ENCODE results near the gene ARHGAP27. TPM values are rescaled to one million over a fixed set of nuclear protein-coding genes. Genes with fewer than 3 reads are reported as not detected.
"Not testable (repeated sequence)": the region's sequence is repeated elsewhere in the genome, so short reads cannot be mapped to it uniquely, and the experiment has no call there.

ARHGAP27 gene
- total RNA-seq, 1 experiment from 2014 or later, result 0.46 TPM

- no peak for DNase-seq (ENCODE audit: low spot score)
Observed at GRCh38 chr17:45363498-45363897, 69.2 kb downstream of the ARHGAP27 start.

DNA sequence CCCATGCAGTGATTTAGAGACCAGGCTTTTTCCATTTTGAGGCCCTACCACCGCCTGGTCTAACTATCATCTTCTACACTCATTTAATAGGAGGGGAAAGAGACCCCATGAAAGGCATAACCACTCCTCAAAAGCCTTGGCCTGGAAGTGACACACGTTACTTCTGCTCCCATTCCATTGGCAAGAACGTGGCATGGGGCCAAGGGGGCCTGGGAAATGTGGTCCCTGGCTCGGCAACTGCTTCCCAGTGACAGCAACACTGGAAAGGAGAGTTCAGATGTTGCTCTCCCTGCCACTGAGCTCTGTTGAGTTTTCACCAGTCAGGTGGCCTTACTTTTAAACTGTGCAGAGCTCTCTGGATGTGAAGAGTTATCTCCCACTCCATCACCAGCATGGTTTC, 70.7 kb downstream of the ARHGAP27 start:
- DNase-seq (ENCODE audit: low spot score), result no peak

GRCh38 chr17:45361451-45361850, 71.2 kb downstream of the ARHGAP27 start:
- DNase-seq (ENCODE audit: low spot score), result no peak

DNA sequence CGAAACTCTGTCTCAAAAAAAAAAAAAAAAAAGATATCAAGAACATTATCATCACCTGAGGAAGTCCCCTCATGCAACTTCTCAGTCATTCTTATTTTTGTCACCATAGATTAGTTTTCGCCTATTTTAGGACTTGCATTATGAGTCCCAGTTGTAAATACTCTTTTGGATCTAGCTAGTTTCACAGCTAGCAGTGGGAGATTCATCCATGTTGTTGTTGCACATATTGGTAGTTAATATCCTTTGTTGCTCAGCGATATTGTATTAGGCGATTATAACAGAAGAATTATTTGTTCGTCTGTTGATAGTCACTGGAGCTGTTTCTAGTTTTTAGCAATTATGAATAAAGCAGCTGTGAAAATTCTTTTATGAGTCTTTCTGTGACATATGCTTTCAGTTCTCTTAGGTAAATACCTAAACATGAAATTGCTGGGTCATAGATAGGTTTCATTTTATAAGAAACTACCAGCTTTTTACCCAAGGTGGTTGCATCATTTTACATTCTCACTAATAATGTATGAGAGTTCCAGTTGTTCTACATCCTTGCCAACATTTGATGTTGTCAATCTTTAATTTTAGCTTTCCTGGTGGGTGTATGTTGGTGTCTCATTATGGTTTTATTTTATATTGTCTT, 75.2 kb downstream of the ARHGAP27 start:
- DNase-seq (ENCODE audit: low spot score), result no peak

GRCh38 chr17:45355087-45355486, 77.6 kb downstream of the ARHGAP27 start:
- DNase-seq (ENCODE audit: low spot score), result no peak

- DNase-seq (ENCODE audit: low spot score), result no peak
Observed at GRCh38 chr17:45353043-45353442, 79.6 kb downstream of the ARHGAP27 start.

GRCh38 chr17:45351831-45352230, 80.8 kb downstream of the ARHGAP27 start:
- DNase-seq (ENCODE audit: low spot score), result no peak

DNA sequence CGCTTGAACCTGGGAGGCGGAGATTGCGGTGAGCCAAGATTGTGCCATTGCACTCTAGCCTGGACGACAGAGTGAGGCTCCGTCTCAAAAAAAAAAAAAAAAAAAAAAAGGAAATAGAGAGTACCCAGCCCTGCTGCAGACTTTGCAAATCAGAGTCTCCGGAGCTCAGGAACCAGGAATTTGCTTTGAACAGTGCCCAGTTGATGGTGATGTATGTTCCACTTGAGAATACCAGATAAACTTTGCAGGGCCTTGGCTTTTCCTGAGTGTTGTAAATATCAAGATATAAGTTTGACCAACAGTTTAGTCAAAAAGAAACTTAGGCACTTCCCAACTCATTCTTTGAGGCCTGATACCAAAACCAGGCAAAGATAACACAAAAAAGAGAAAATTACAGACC, 85.2 kb downstream of the ARHGAP27 start:
- no peak for DNase-seq (ENCODE audit: low spot score)

DNA sequence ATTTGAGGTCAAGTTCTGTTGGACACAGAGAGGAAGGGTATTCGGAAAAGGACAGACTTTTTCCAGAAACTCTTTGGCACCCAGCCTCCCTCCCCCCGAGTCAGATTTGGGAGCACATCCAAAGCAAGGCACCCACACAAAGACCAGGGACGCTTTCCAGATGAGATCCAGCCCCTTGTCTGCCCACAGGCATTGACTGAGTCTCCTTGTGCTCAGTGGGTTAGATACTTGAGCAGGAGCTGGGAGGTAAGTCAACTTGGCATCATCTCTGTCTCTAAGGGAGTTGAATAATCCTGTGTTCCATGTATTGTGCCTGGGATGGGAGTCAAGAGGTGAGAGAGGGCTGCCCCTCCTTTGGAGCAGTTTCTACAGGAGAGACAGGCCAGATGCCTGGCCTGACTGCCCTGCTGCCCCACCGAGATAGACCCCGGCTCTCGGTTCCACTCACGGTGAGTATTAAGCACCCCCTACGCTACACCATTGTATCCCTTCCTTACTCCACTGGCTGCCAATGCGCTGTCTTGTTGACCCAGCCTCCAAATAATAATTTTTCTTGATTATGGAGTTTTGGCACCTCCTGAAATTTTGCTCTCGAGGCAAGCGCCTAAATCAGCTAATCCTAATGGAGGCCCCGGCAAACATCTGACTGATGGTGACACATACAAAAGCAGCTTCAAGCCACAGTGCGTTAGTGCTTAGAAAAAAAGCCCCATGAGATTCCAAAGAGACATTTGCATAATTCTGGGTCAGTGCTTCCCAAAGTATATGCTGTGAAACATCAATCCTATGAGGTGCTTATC, 86.3 kb downstream of the ARHGAP27 start:
- DNase-seq (ENCODE audit: low spot score), result no peak

GRCh38 chr17:45345554-45346215, 87.0 kb downstream of the ARHGAP27 start:
- DNase-seq (ENCODE audit: low spot score), result no peak

DNA sequence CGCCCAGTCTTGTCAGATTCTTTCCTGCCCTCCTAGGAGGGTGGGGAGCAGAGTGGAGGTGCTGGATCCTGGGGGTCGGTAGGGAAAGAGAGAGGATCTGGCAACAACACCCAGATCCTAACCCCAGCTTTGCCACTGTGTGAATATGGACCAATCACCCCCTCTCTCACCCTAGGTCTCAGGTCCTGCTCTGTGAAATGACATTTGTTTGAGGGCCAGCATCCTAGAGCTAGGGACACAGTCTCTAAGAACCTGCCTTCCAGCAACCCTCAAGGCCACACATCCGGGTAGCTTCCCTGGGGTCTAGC, 87.5 kb downstream of the ARHGAP27 start:
- DNase-seq (ENCODE audit: low spot score), result no peak

DNA sequence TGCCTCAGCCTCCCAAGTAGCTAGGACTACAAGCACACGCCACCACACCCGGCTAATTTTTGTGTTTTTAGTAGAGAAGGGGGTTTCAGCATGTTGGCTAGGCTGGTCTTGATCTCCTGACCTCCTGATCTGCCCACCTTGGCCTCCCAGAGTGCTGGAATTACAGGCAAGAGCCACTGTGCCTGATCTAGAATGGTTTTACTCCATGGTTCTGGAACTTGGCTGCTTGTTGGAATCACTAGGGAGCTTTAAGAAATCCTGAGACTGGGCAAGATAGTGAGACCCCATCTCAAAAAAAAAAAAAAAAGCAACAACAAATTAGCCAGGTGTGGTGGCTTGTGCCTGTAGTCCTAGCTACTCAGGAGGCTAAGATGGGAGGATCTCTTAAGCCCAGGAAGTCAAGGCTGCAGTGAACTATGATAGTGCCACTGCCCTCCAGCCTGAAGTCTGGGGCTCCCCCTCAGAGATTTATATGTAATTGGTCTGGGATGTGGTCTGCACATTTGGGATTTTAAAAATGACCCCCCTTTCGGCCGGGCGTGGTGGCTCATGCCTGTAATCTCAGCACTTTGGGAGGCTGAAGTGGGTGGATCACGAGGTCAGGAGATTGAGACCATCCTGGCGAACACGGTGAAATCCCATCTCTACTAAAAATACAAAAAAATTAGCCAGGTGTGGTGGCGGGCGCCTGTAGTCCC, 88.6 kb downstream of the ARHGAP27 start:
- not testable (repeated sequence) for DNase-seq (ENCODE audit: low spot score)

Other genes starting within 250 kb of the ARHGAP27 start
- gene FMNL1, start 211.0 kb downstream of the ARHGAP27 start, total RNA-seq (2014; rRNA removed; shearing (Covaris generic)), result 4.4 and 6.7 TPM in 2 replicates
- gene SPATA32, start 170.8 kb downstream of the ARHGAP27 start, total RNA-seq (2014; rRNA removed; shearing (Covaris generic)), result 0.21 TPM in 1 of 2 replicates, not detected in the other
- gene MAP3K14, start 115.8 kb downstream of the ARHGAP27 start, total RNA-seq (2014; rRNA removed; shearing (Covaris generic)), result 4.3 and 4.6 TPM in 2 replicates
- gene PLEKHM1, start 57.9 kb upstream of the ARHGAP27 start, total RNA-seq (2014; rRNA removed; shearing (Covaris generic)), result 8.5 and 10.5 TPM in 2 replicates

Measured in H4 (cell line).